ENCODE results near the gene NKX3-2.
"Not testable (repeated sequence)": the region's sequence is repeated elsewhere in the genome, so short reads cannot be mapped to it uniquely, and the experiment has no call there.

Gene NKX3-2
- long read RNA-seq, donor 1, result 0 reads
- long read RNA-seq, donor 2, result 0 reads
- long read RNA-seq, donor 3, result 0 reads
- long read RNA-seq, donor 4, result 0 reads
- long read RNA-seq, donor 5, result 0 reads
- long read RNA-seq, donor 6, result 0 reads
- long read RNA-seq, donor 7, partial matches to known transcripts, result 0 of 1 reads
- long read RNA-seq, donor 7, other reads (novel, unspliced or antisense), result 0 of 1 reads
- long read RNA-seq, donor 8, result 0 reads

- peak; percentile 84 for DNase-seq
Observed at GRCh38 chr4:13543839-13544605, at the start of gene NKX3-2. TSS of gene NKX3-2 (minus strand) at chr4:13544508. CDS start at chr4:13544414, 94 bp downstream.

- no peak for DNase-seq
Observed at GRCh38 chr4:13592220-13592619, 47.9 kb upstream of the NKX3-2 start.

GRCh38 chr4:13590766-13591165 is 46.5 kb upstream of the NKX3-2 start:
- DNase-seq, result no peak

- no peak for DNase-seq
Observed at GRCh38 chr4:13588954-13589353, 44.6 kb upstream of the NKX3-2 start.

- no peak for DNase-seq
Observed at GRCh38 chr4:13584481-13584880, 40.2 kb upstream of the NKX3-2 start.

GRCh38 chr4:13580036-13580435 is 35.7 kb upstream of the NKX3-2 start:
- DNase-seq, result no peak

GRCh38 chr4:13577660-13578059 is 33.4 kb upstream of the NKX3-2 start:
- no peak for DNase-seq

- no peak for DNase-seq
Observed at GRCh38 chr4:13570916-13571315, 26.6 kb upstream of the NKX3-2 start.

GRCh38 chr4:13567125-13567524 is 22.8 kb upstream of the NKX3-2 start:
- DNase-seq, result no peak

GRCh38 chr4:13562876-13563275 is 18.6 kb upstream of the NKX3-2 start:
- DNase-seq, result no peak

- DNase-seq, result no peak
Observed at GRCh38 chr4:13561673-13562072, 17.4 kb upstream of the NKX3-2 start.

- DNase-seq, result not testable (repeated sequence)
Observed at GRCh38 chr4:13560111-13560510, 15.8 kb upstream of the NKX3-2 start.

GRCh38 chr4:13559413-13559812 is 15.1 kb upstream of the NKX3-2 start:
- no peak for DNase-seq

GRCh38 chr4:13558881-13559280 is 14.6 kb upstream of the NKX3-2 start:
- no peak for DNase-seq

- DNase-seq, result no peak
Observed at GRCh38 chr4:13555325-13555724, 11.0 kb upstream of the NKX3-2 start.

GRCh38 chr4:13553081-13553480 is 8.8 kb upstream of the NKX3-2 start:
- DNase-seq, result no peak

- peak; percentile 76 for DNase-seq
Observed at GRCh38 chr4:13548984-13549546, 4.8 kb upstream of the NKX3-2 start.

GRCh38 chr4:13548059-13548983 is 4.0 kb upstream of the NKX3-2 start:
- peak; percentile 4 for DNase-seq

GRCh38 chr4:13547485-13548041 is 3.3 kb upstream of the NKX3-2 start:
- no peak for DNase-seq

- peak; percentile 80 for DNase-seq
Observed at GRCh38 chr4:13546941-13547484, 2.7 kb upstream of the NKX3-2 start.

GRCh38 chr4:13546142-13546940 is 2.0 kb upstream of the NKX3-2 start:
- peak; percentile 59 for DNase-seq
